Measurements from ENCODE around the gene IVD. TPM values are rescaled to one million over a fixed set of nuclear protein-coding genes. Genes with fewer than 3 reads are reported as not detected.

The IVD gene
- total and polyA plus RNA-seq, 9 of the 15 experiments (the other 6 are each of a cell fraction or from before 2014, with no cell fraction given), result 0.15 to 4.5 (median 2.4) TPM

- intact Hi-C loops (cut with micrococcal nuclease), result loop anchor here (5.0 kb wide), 1 partner anchor 64 kb away; no protein-coding TSS in a partner anchor
- CTCF ChIA-PET (ENCODE audit: low intra/inter-chr PET ratio), result no interaction called here
- ATAC-seq (peak; percentile 56), DNase-seq (ENCODE audit: extremely low read depth in 1 of 4, low spot score in 3 of 4) (peak; percentile 52 to 81 (median 67)), FAIRE-seq (no peak)
- H3K27ac ChIP-seq (ENCODE audit: extremely low read depth, low read depth, low read length), result no peak overlapping the region
- peaks cover 0 to 9% of the 10 kb centered on the region in 2 experiments; a peak in 1 of 5 replicates for H3K27me3 ChIP-seq (ENCODE audit: control insufficient read depth in 2 of 2, insufficient read depth in 2 of 2, low read length in 2 of 2)
- no peaks in the 10 kb centered on the region for H3K79me2 ChIP-seq (ENCODE audit: control insufficient read depth, insufficient read depth, low read length)
- no TSS peak for BruUV-seq (replicated peaks)
- peak overlapping the region; percentile 69; the same call in 1 of the 2 replicates for H2AFZ ChIP-seq (ENCODE audit: low read depth, low read length)
- H3K9ac ChIP-seq (ENCODE audit: insufficient read depth in 1 of 2, low read depth in 2 of 2, low read length in 2 of 2), result peak overlapping the region in 1 of 2 experiments; percentile 75; a peak in 2 of 4 replicates
- H3K36me3 ChIP-seq (ENCODE audit: control insufficient read depth, insufficient read depth, low read length), result no peaks in the 10 kb centered on the region
- peak overlapping the region; percentile 66 for H3K4me2 ChIP-seq (ENCODE audit: insufficient read depth, low read length)
- no peaks in the 10 kb centered on the region for H3K9me3 ChIP-seq (replicated peaks; ENCODE audit: control insufficient read depth, insufficient read depth, low read depth, low read length)
- in situ Hi-C loops (cut with MboI), result no loop called here
- H3K4me1 ChIP-seq (replicated peaks in 1 of 2; ENCODE audit: control insufficient read depth in 2 of 2, insufficient read depth in 2 of 2, low read length in 2 of 2), result peaks cover 6 to 26% of the 10 kb centered on the region in 2 experiments; a peak in 4 of 5 replicates
- peak overlapping the region; percentile 53 for H3K4me3 ChIP-seq
- 23% methylated on average over 21 of the region's 31 CpGs for WGBS (ENCODE audit: insufficient coverage, low coverage, missing lambda C conversion rate)
- no peaks in the 10 kb centered on the region for H4K20me1 ChIP-seq (replicated peaks; ENCODE audit: control insufficient read depth, insufficient read depth, low read length)
- POLR2A ChIA-PET, result interaction anchor here (0.6 kb wide), 1 partner anchor 61 kb away, joined by 3 read pairs; no protein-coding TSS in a partner anchor
- TF ChIP-seq ZNF24 (IDR thresholded peaks at IDR 0.05), result no peak
- TF ChIP-seq HNRNPLL (IDR thresholded peaks at IDR 0.05; ENCODE audit: low read depth, low read length, poor library complexity, severe bottlenecking), result peak; percentile 52
- TF ChIP-seq ZBTB7A (IDR thresholded peaks at IDR 0.05; ENCODE audit: borderline replicate concordance, control insufficient read depth, low read depth, low read length), result peak; percentile 21; the same call in 1 of the 2 replicates
- TF ChIP-seq NCOA4 (IDR thresholded peaks at IDR 0.05; ENCODE audit: partially characterized antibody), result no peak
- TF ChIP-seq, protein P1, sequence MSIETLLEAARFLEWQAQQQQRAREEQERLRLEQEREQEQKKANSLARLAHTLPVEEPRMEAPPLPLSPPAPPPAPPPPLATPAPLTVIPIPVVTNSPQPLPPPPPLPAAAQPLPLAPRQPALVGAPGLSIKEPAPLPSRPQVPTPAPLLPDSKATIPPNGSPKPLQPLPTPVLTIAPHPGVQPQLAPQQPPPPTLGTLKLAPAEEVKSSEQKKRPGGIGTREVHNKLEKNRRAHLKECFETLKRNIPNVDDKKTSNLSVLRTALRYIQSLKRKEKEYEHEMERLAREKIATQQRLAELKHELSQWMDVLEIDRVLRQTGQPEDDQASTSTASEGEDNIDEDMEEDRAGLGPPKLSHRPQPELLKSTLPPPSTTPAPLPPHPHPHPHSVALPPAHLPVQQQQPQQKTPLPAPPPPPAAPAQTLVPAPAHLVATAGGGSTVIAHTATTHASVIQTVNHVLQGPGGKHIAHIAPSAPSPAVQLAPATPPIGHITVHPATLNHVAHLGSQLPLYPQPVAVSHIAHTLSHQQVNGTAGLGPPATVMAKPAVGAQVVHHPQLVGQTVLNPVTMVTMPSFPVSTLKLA (conservative IDR thresholded peaks at IDR 0.05), result 0 out of 4 replicates have a peak, but pooled peaks of 1 of the 2 experiments have one; percentile 9
- TF ChIP-seq, protein P2, sequence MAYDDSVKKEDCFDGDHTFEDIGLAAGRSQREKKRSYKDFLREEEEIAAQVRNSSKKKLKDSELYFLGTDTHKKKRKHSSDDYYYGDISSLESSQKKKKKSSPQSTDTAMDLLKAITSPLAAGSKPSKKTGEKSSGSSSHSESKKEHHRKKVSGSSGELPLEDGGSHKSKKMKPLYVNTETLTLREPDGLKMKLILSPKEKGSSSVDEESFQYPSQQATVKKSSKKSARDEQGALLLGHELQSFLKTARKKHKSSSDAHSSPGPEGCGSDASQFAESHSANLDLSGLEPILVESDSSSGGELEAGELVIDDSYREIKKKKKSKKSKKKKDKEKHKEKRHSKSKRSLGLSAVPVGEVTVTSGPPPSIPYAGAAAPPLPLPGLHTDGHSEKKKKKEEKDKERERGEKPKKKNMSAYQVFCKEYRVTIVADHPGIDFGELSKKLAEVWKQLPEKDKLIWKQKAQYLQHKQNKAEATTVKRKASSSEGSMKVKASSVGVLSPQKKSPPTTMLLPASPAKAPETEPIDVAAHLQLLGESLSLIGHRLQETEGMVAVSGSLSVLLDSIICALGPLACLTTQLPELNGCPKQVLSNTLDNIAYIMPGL (CRISPR knock-in tag; IDR thresholded peaks at IDR 0.05), result 0 out of 2 replicates have a peak, but pooled peaks have one; percentile 2
- 0 out of 2 replicates have a peak, but pooled peaks have one; percentile 0 for TF ChIP-seq CXXC5 (CRISPR knock-in tag; IDR thresholded peaks at IDR 0.05)
- no peaks in the 10 kb centered on the region for H3K9me1 ChIP-seq (ENCODE audit: control insufficient read depth, insufficient read depth, low read length)
These were observed 46.9 kb upstream of the IVD start for GRCh38 chr15:40358471-40359353.
